ENCODE data around the gene LMNTD2. TPM values are rescaled to one million over a fixed set of nuclear protein-coding genes. Genes with fewer than 3 reads are reported as not detected.

The LMNTD2 gene
- total and polyA plus RNA-seq, 2 experiments from 2014 or later, result 7.3 to 15.9 TPM

DNA sequence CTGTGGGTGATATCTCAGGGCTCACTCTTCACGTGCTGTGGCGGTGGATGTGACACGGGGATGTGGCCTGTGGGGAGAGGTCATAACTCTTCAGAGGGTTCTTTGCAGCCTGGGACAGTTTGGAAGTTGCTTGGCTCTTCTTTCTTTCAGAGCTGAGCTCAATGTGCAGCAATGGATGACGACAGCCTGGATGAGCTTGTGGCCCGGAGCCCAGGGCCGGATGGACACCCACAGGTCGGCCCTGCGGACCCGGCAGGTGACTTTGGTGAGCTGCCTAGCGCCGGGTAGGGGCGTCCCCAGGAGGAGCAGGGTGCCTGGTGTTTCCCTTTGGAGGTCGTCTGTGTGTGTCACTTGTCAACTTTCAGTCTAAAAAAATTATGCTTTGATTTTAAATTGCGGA lies 20.8 kb upstream of the LMNTD2 start:
- Histone ChIP-seq H3K36me3 (replicated peaks; ENCODE audit: insufficient read depth, low read depth) (no peaks in the 10 kb centered on the region), H4K20me1 (ENCODE audit: insufficient read depth, poor library complexity, severe bottlenecking) (peaks cover 74% of the 10 kb centered on the region), H3K27me3 (no peaks in the 10 kb centered on the region), H3K4me2 (no peak overlapping the region), H2AFZ (no peak overlapping the region), H3K4me1 (ENCODE audit: insufficient read depth) (peaks cover 40% of the 10 kb centered on the region), H3K9me3 (ENCODE audit: low read depth) (no peaks in the 10 kb centered on the region), H3K79me2 (peaks cover 91% of the 10 kb centered on the region), H3K9me2 (replicated peaks; ENCODE audit: insufficient read depth) (no peaks in the 10 kb centered on the region), H3K27ac (no peak overlapping the region), H3K4me3 (no peak overlapping the region)
- no peak for DNase-seq (ENCODE audit: low spot score)
- no peak for TF ChIP-seq EZH2 (IDR thresholded peaks at IDR 0.05; ENCODE audit: borderline replicate concordance)
- TF ChIP-seq, protein P1, sequence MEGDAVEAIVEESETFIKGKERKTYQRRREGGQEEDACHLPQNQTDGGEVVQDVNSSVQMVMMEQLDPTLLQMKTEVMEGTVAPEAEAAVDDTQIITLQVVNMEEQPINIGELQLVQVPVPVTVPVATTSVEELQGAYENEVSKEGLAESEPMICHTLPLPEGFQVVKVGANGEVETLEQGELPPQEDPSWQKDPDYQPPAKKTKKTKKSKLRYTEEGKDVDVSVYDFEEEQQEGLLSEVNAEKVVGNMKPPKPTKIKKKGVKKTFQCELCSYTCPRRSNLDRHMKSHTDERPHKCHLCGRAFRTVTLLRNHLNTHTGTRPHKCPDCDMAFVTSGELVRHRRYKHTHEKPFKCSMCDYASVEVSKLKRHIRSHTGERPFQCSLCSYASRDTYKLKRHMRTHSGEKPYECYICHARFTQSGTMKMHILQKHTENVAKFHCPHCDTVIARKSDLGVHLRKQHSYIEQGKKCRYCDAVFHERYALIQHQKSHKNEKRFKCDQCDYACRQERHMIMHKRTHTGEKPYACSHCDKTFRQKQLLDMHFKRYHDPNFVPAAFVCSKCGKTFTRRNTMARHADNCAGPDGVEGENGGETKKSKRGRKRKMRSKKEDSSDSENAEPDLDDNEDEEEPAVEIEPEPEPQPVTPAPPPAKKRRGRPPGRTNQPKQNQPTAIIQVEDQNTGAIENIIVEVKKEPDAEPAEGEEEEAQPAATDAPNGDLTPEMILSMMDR (IDR thresholded peaks at IDR 0.05; ENCODE audit: poor library complexity), result no peak
- TF ChIP-seq EZH2phosphoT487 (IDR thresholded peaks at IDR 0.05; ENCODE audit: low read depth, severe bottlenecking, unreplicated experiment), result no peak
- 92% methylated on average over 14 of the region's 14 CpGs for WGBS (ENCODE audit: low lambda C conversion rate, missing lambda C conversion rate)

DNA sequence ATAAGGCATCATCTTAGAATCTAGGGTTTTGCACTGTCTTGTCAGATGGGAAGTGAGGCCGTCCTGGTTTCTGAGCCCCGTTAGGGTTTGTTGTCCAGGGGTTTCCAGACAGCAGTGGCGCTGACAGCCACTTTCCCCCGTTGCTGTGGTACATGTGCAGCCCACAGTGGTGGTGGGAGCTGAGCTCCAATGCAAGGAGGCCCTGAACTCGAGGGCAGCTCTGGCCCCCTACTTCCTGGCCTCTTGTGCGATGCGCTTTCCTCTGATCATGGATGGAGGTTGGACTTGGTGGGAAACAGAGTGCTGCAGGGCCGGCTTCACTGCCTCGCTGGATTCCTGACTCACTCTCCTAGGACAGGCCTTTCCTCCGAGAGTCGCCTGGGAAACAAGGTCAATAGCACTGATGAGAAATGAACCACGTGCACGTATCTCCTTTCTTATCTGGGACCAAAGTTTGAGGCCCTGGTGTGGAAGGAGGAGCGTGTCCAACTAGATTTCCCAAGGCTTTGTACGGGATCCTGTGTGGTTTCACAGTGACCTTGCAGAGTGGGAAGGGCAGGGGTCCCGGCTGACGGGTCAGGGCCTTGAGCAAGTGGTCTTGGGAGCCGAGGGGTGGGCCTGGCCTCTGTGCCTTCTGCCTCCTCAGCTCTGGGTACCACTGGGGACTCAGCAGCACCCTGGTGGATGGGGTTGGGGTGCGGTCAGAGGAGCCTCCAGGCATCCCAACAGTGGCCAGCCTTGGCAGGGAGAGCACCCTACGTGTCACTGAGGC lies 19.5 kb upstream of the LMNTD2 start:
- no peaks in the 10 kb centered on the region for H3K36me3 ChIP-seq (replicated peaks; ENCODE audit: insufficient read depth, low read depth)
- whole genome bisulfite sequencing (ENCODE audit: low lambda C conversion rate, missing lambda C conversion rate), result 78% methylated on average over 20 of the region's 20 CpGs

DNA sequence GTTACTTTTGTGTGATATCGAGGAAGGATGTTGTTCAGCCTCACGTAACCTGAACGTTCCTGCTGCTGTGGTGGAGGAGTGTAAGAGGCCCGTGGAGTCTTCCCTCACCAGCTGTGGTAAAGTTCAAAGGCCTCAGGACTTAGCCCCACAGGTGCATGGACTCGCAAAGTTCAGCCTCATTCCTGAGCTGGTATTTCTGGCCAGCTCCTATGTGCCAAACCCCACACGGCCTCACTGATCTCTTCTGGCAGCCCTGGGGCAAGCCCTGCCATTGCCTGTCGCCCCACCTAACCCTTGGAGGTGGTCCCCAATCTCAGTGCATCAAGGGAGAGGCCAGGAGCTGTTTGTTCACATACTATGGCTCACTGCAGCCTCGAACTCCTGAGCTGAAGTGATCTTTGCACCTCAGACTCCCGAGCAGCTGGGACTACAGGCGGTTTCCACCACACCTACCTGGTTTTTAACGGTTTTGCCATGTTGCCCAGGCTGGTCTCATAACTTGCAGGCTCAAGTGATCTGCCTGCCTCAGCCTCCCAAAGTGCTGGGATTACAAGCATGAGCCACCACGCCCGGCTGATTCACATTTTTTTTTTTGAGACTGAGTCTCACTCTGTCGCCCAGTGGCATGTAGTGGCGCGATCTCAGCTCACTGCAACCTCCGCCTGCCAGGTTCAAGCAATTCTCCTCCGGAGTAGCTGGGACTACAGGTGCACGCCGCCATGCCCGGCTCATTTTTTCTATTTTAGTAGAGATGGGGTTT lies 17.9 kb upstream of the LMNTD2 start:
- Histone ChIP-seq H3K9me3 (ENCODE audit: low read depth) (no peaks in the 10 kb centered on the region), H3K36me3 (replicated peaks; ENCODE audit: insufficient read depth, low read depth) (no peaks in the 10 kb centered on the region), H2AFZ (no peak overlapping the region), H3K9me2 (replicated peaks; ENCODE audit: insufficient read depth) (no peaks in the 10 kb centered on the region), H3K79me2 (peaks cover 67% of the 10 kb centered on the region), H3K4me2 (peak overlapping the region; percentile 87), H3K4me3 (no peak overlapping the region), H3K27ac (peak overlapping the region; percentile 91), H3K4me1 (ENCODE audit: insufficient read depth) (peaks cover 51% of the 10 kb centered on the region), H3K27me3 (no peaks in the 10 kb centered on the region), H4K20me1 (ENCODE audit: insufficient read depth, poor library complexity, severe bottlenecking) (peaks cover 56% of the 10 kb centered on the region)
- 82% methylated on average over 21 of the region's 21 CpGs for WGBS (ENCODE audit: low lambda C conversion rate, missing lambda C conversion rate)
- DNase-seq (ENCODE audit: low spot score), result peak; percentile 11
- TF ChIP-seq EZH2 (IDR thresholded peaks at IDR 0.05; ENCODE audit: borderline replicate concordance), result no peak
- TF ChIP-seq, protein P1 (IDR thresholded peaks at IDR 0.05; ENCODE audit: poor library complexity), result no peak
- no peak for TF ChIP-seq EZH2phosphoT487 (IDR thresholded peaks at IDR 0.05; ENCODE audit: low read depth, severe bottlenecking, unreplicated experiment)

More for the DNA sequence above, 19.5 kb upstream of the LMNTD2 start:
- DNase-seq (ENCODE audit: low spot score), result peak; percentile 76
- peak overlapping the region; percentile 87 for H3K4me2 ChIP-seq
- no peaks in the 10 kb centered on the region for H3K9me2 ChIP-seq (replicated peaks; ENCODE audit: insufficient read depth)
- no peak for TF ChIP-seq EZH2 (IDR thresholded peaks at IDR 0.05; ENCODE audit: borderline replicate concordance)
- TF ChIP-seq, protein P1 (IDR thresholded peaks at IDR 0.05; ENCODE audit: poor library complexity), result no peak
- TF ChIP-seq EZH2phosphoT487 (IDR thresholded peaks at IDR 0.05; ENCODE audit: low read depth, severe bottlenecking, unreplicated experiment), result no peak
- H2AFZ ChIP-seq, result no peak overlapping the region
- H3K4me1 ChIP-seq (ENCODE audit: insufficient read depth), result peaks cover 41% of the 10 kb centered on the region
- no peak overlapping the region for H3K4me3 ChIP-seq
- no peaks in the 10 kb centered on the region for H3K27me3 ChIP-seq
- H3K79me2 ChIP-seq, result peaks cover 82% of the 10 kb centered on the region
- H3K27ac ChIP-seq, result peak overlapping the region; percentile 91
- peaks cover 67% of the 10 kb centered on the region for H4K20me1 ChIP-seq (ENCODE audit: insufficient read depth, poor library complexity, severe bottlenecking)
- H3K9me3 ChIP-seq (ENCODE audit: low read depth), result no peaks in the 10 kb centered on the region
